HEK293 (cell line): Measurements from ENCODE around the gene METTL3.
A peak's percentile ranks its signal among the peaks of the same experiment; 100 is the strongest.

Experiments used
- CTCF ChIA-PET: fragments of 350-600 bp; formaldehyde crosslinking; extraction: SDS; loops from one replicate; lab custom pipeline; 2021; ENCODE audit warnings: antibody characterized with exemption; lab: Yijun Ruan, JAX
- POLR2A ChIA-PET: fragments of 300-600 bp; formaldehyde crosslinking; extraction: SDS; loops from one replicate; lab custom pipeline; 2020; ENCODE audit warnings: antibody characterized with exemption, inconsistent platforms; lab: Yijun Ruan, JAX
- H3K27ac ChIP-seq: fragments of 200-500 bp; sonication (Bioruptor generic); 2 replicates; pipeline ENCODE4 v1.5.1; 2014; ENCODE audit warnings: low read depth, low read length, control low read depth, inconsistent platforms; ENCODE audit errors: extremely low read depth
- H3K36me3 ChIP-seq, 2 experiments: fragments of 200-500 bp in 1 of 2; sonication (Bioruptor generic) in 1 of 2; 1 replicate in 1 of 2; 2 replicates in 1 of 2; pipeline ENCODE4 v1.5.1; 2014 to 2017; ENCODE audit warnings: inconsistent platforms in 2 of 2, low read length in 2 of 2; ENCODE audit not compliant: control insufficient read depth in 2 of 2, insufficient read depth in 1 of 2
- H3K4me1 ChIP-seq: fragments of 200-500 bp; sonication (Bioruptor generic); 2 replicates; pipeline ENCODE4 v1.5.1; 2014; ENCODE audit warnings: mild to moderate bottlenecking, low read length, inconsistent platforms; ENCODE audit not compliant: control insufficient read depth, insufficient read depth
- H3K4me3 ChIP-seq: 2 replicates; pipeline ENCODE4 v1.5.1; 2011; ENCODE audit warnings: low read depth, mild to moderate bottlenecking, control low read depth, low read length, moderate library complexity
- H3K9me3 ChIP-seq: fragments of 200-500 bp; sonication (Bioruptor generic); 2 replicates; pipeline ENCODE4 v1.5.1; 2014; ENCODE audit warnings: low read depth, low read length, inconsistent platforms; ENCODE audit not compliant: control insufficient read depth, insufficient read depth
- ATF2 ChIP-seq: fragments of 450-650 bp; formaldehyde crosslinking; IDR thresholded peaks from 2 replicates; pipeline ENCODE4 v1.5.1; 2016; ENCODE audit warnings: missing biosample characterization, missing genetic modification characterization, low read depth
- BCL11B ChIP-seq: fragments of 450-650 bp; formaldehyde crosslinking; IDR thresholded peaks from 2 replicates; pipeline ENCODE4 v1.5.1; 2016; ENCODE audit warnings: low read depth, missing biosample characterization, missing genetic modification characterization
- GLIS1 ChIP-seq: fragments of 450-650 bp; formaldehyde crosslinking; IDR thresholded peaks from 2 replicates; pipeline ENCODE4 v1.5.1; 2016; ENCODE audit warnings: missing biosample characterization, missing genetic modification characterization
- SCRT1 ChIP-seq: fragments of 450-650 bp; formaldehyde crosslinking; IDR thresholded peaks from 2 replicates; pipeline ENCODE4 v1.5.1; 2016; ENCODE audit warnings: missing biosample characterization, missing genetic modification characterization, borderline replicate concordance
- SCRT2 ChIP-seq: fragments of 450-650 bp; formaldehyde crosslinking; IDR thresholded peaks from 2 replicates; pipeline ENCODE4 v1.5.1; 2016; ENCODE audit warnings: missing biosample characterization, missing genetic modification characterization
- TCF7L2 ChIP-seq: IDR thresholded peaks from 2 replicates; pipeline ENCODE4 v1.6.1; 2011; ENCODE audit warnings: low read depth, mild to moderate bottlenecking, inconsistent platforms, low read length, moderate library complexity, borderline replicate concordance
- WT1 ChIP-seq: fragments of 450-650 bp; formaldehyde crosslinking; IDR thresholded peaks from 2 replicates; pipeline ENCODE4 v1.5.1; 2016; ENCODE audit warnings: missing biosample characterization, missing genetic modification characterization
- ZNF121 ChIP-seq: fragments of 450-650 bp; formaldehyde crosslinking; IDR thresholded peaks from 2 replicates; pipeline ENCODE4 v1.5.1; 2016; ENCODE audit warnings: missing biosample characterization, missing genetic modification characterization
- ZNF155 ChIP-seq: fragments of 450-650 bp; formaldehyde crosslinking; IDR thresholded peaks from 2 replicates; pipeline ENCODE4 v1.5.1; 2016; ENCODE audit warnings: missing biosample characterization, missing genetic modification characterization
- ZNF248 ChIP-seq: fragments of 450-650 bp; formaldehyde crosslinking; IDR thresholded peaks from 2 replicates; pipeline ENCODE4 v1.5.1; 2017; ENCODE audit warnings: missing biosample characterization, missing genetic modification characterization
- ZNF280C ChIP-seq: fragments of 450-650 bp; formaldehyde crosslinking; IDR thresholded peaks from 2 replicates; pipeline ENCODE4 v1.5.1; 2016; ENCODE audit warnings: missing biosample characterization, missing genetic modification characterization
- ZNF335 ChIP-seq: fragments of 450-650 bp; formaldehyde crosslinking; conservative IDR thresholded peaks from 2 replicates; pipeline ENCODE4 v1.5.1; 2016; ENCODE audit warnings: missing biosample characterization, missing genetic modification characterization
- ZNF341 ChIP-seq: fragments of 450-650 bp; formaldehyde crosslinking; IDR thresholded peaks from 2 replicates; pipeline ENCODE4; 2016; ENCODE audit warnings: low read depth, missing biosample characterization, missing genetic modification characterization
- ZNF362 ChIP-seq: fragments of 450-650 bp; formaldehyde crosslinking; IDR thresholded peaks from 2 replicates; pipeline ENCODE4 v1.5.1; 2016; ENCODE audit warnings: missing biosample characterization, missing genetic modification characterization
- ZNF571 ChIP-seq: fragments of 450-650 bp; formaldehyde crosslinking; IDR thresholded peaks from 2 replicates; pipeline ENCODE4 v1.5.0; 2017; ENCODE audit warnings: missing biosample characterization, missing genetic modification characterization
- ZNF623 ChIP-seq: fragments of 450-650 bp; formaldehyde crosslinking; IDR thresholded peaks from 2 replicates; pipeline ENCODE4 v1.5.1; 2016; ENCODE audit warnings: missing biosample characterization, missing genetic modification characterization
- ZNF76 ChIP-seq: fragments of 450-650 bp; formaldehyde crosslinking; IDR thresholded peaks from 2 replicates; pipeline ENCODE4; 2016; ENCODE audit warnings: low read depth, missing biosample characterization, missing genetic modification characterization, borderline replicate concordance
- ZNF768 ChIP-seq: fragments of 450-650 bp; formaldehyde crosslinking; IDR thresholded peaks from 2 replicates; pipeline ENCODE4 v1.5.1; 2018; ENCODE audit warnings: missing biosample characterization, mild to moderate bottlenecking, missing genetic modification characterization
- ZNF776 ChIP-seq: fragments of 450-650 bp; formaldehyde crosslinking; IDR thresholded peaks from 2 replicates; pipeline ENCODE4 v1.5.0; 2017; ENCODE audit warnings: missing biosample characterization, missing genetic modification characterization, borderline replicate concordance
- ZSCAN30 ChIP-seq: fragments of 450-650 bp; IDR thresholded peaks from 2 replicates; pipeline ENCODE4 v1.5.1; 2018; ENCODE audit warnings: missing biosample characterization, mild to moderate bottlenecking, missing genetic modification characterization, moderate library complexity

Gene METTL3

GRCh38 chr14:21494902-21495762, 16.0 kb downstream of the METTL3 start:
- CTCF ChIA-PET = interaction anchor here (1.5 kb wide), 1 partner anchor 18 kb away, joined by 3 read pairs; the partner anchor contains the start of gene TOX4
- TF ChIP-seq ZNF776 (tag by site-specific recombination) = no peak
- peak; percentile 63; the same call in 1 of the 2 replicates for TF ChIP-seq ATF2 (tag by site-specific recombination)
- TF ChIP-seq ZNF121 (tag by site-specific recombination) = peak; percentile 30; the same call in 1 of the 2 replicates
- peak; percentile 56; the same call in 1 of the 2 replicates for TF ChIP-seq SCRT1 (tag by site-specific recombination)
- TF ChIP-seq SCRT2 = peak; percentile 87
- no peak for TF ChIP-seq ZNF280C
- 0 out of 2 replicates have a peak, but pooled peaks have one; percentile 6 for TF ChIP-seq ZNF362
- H3K4me1 ChIP-seq = no peaks in the 10 kb centered on the region
- H3K9me3 ChIP-seq = no peaks in the 10 kb centered on the region
- no peak overlapping the region for H3K4me3 ChIP-seq
- POLR2A ChIA-PET = interaction anchor here (0.6 to 1.6 kb wide), 2 partner anchors 39 to 66 kb away, joined by 3 read pairs; partner anchors contain the start of gene CHD8
- H3K36me3 ChIP-seq = peaks cover 69 to 83% of the 10 kb centered on the region in 2 experiments
- H3K27ac ChIP-seq = no peak overlapping the region

GRCh38 chr14:21486640-21487087, 24.5 kb downstream of the METTL3 start:
- no peak overlapping the region for H3K27ac ChIP-seq
- H3K9me3 ChIP-seq = no peaks in the 10 kb centered on the region
- H3K36me3 ChIP-seq = peaks cover 39 to 54% of the 10 kb centered on the region in 2 experiments
- ChIA-PET CTCF (interaction anchor here (1.5 to 2.3 kb wide), 2 partner anchors 10 to 12 kb away, joined by 3 to 15 read pairs; no protein-coding TSS in a partner anchor), POLR2A (no interaction called here)
- H3K4me3 ChIP-seq = no peak overlapping the region
- no peaks in the 10 kb centered on the region for H3K4me1 ChIP-seq
- no peak for TF ChIP-seq ZNF571 (tag by site-specific recombination)
- no peak for TF ChIP-seq BCL11B (tag by site-specific recombination)
- TF ChIP-seq GLIS1 (tag by site-specific recombination) = no peak
- no peak for TF ChIP-seq TCF7L2
- TF ChIP-seq WT1 (tag by site-specific recombination) = no peak
- TF ChIP-seq ZNF623 = no peak
- TF ChIP-seq ZNF76 = no peak
- TF ChIP-seq ZNF768 = no peak
- no peak for TF ChIP-seq ZNF155 (tag by site-specific recombination)
- no peak for TF ChIP-seq ZSCAN30
- TF ChIP-seq ZNF335 = no peak
- no peak for TF ChIP-seq ZNF248
- no peak for TF ChIP-seq ZNF341
